Esophagus muscularis mucosa (tissue), 4 donors: ENCODE results near the gene DDI2.

Experiments used
- EP300 ChIP-seq: sonication (generic); formaldehyde crosslinking; IDR thresholded peaks from one replicate; pipeline ENCODE4 v1.6.1; 2017; ENCODE audit warnings: antibody characterized with exemption
- POLR2A ChIP-seq: fragments of 450-650 bp; IDR thresholded peaks from one replicate; pipeline ENCODE4 v1.6.1; 2017; ENCODE audit warnings: antibody characterized with exemption, moderate library complexity, mild to moderate bottlenecking, low read depth
- POLR2AphosphoS5 ChIP-seq, 2 donors: sonication (generic); formaldehyde crosslinking; IDR thresholded peaks; one replicate each; pipeline ENCODE4 v1.6.1; 2017; ENCODE audit warnings: antibody characterized with exemption in 2 of 2
- TF ChIP-seq, protein P1 (sequence below), 3 experiments: fragments of 200-600 bp in 2 of 3; fragments of 450-650 bp in 1 of 3; sonication (generic) in 2 of 3; IDR thresholded peaks; one replicate each; pipeline ENCODE4 v1.5.1; 2017 to 2019; ENCODE audit warnings: antibody characterized with exemption in 3 of 3, mild to moderate bottlenecking in 2 of 3, moderate library complexity in 1 of 3

DNA sequence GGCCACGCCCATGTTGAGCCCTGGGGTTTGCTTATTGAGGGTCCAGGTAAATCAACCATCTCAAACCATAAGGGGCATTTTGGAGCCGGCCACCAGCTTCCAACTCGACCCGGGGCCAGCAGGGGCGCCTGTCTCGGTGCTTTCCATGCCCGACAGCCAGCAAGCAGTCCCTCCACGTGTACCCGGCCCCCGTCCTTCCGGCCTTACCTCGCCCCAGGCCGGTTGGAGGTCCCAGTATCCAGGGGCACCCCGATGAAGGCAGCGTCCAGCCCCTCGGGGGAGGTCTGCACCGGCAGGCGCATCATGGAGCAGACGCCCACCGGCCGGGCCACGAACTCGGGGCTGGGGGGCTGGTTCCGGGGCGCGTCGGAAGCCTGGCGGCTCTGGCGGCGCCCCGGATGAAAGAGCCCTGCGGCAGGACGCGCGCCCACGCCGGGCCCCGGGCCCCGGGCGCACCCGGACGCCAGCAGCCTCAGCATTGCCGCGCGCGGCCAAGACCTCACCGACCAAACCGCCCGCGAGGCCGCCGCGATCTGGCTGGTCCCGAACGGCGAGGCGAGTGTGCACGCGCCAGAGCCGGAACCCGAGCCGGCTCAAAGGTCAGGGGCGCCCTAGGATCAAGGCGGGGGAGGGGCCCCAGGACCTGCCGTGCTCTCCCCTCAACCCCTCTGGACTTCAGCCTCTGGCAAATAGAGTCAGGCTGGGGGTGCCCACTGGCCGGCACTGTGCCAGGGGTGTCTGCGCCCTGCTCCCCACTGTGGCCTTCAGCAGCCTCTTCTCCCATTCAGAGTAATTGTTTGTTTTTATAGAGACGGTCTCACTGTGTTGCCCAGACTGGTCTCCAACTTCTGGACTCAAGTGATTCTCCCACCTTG is 32.5 kb upstream of the DDI2 start, which contains the start of gene AGMAT:
- TF ChIP-seq POLR2A (no peak), POLR2AphosphoS5 (IDR thresholded peaks at IDR 0.05) (no peak), EP300 (no peak)
- TF ChIP-seq, protein P1, sequence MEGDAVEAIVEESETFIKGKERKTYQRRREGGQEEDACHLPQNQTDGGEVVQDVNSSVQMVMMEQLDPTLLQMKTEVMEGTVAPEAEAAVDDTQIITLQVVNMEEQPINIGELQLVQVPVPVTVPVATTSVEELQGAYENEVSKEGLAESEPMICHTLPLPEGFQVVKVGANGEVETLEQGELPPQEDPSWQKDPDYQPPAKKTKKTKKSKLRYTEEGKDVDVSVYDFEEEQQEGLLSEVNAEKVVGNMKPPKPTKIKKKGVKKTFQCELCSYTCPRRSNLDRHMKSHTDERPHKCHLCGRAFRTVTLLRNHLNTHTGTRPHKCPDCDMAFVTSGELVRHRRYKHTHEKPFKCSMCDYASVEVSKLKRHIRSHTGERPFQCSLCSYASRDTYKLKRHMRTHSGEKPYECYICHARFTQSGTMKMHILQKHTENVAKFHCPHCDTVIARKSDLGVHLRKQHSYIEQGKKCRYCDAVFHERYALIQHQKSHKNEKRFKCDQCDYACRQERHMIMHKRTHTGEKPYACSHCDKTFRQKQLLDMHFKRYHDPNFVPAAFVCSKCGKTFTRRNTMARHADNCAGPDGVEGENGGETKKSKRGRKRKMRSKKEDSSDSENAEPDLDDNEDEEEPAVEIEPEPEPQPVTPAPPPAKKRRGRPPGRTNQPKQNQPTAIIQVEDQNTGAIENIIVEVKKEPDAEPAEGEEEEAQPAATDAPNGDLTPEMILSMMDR (IDR thresholded peaks at IDR 0.05): peak in 1 of 3 experiments; percentile 24
